Cerebellar cortex (tissue), 1 donor: Measurements from ENCODE around the gene ZNF789.

Experiments used
- DNase-seq: peaks from one replicate; pipeline ENCODE4 v3.0.0-alpha.2; 2015; ENCODE audit warnings: low spot score

The ZNF789 gene

GRCh38 chr7:99504603-99505323 is 32.1 kb downstream of the ZNF789 start, which contains the start of gene ZKSCAN5:
ZKSCAN5 (plus strand) TSS chr7:99504662; CDS start chr7:99506045, 1,383 bp downstream.
- DNase-seq = peak; percentile 98

GRCh38 chr7:99505324-99505662 is 32.6 kb downstream of the ZNF789 start:
- peak; percentile 14 for DNase-seq

- no peak for DNase-seq
Observed at GRCh38 chr7:99514050-99514449, 41.4 kb downstream of the ZNF789 start.

GRCh38 chr7:99521399-99521798 is 48.7 kb downstream of the ZNF789 start:
- no peak for DNase-seq

GRCh38 chr7:99525713-99526440 is 53.2 kb downstream of the ZNF789 start:
- DNase-seq = no peak

- no peak for DNase-seq
Observed at GRCh38 chr7:99531354-99531765, 58.7 kb downstream of the ZNF789 start.

GRCh38 chr7:99535667-99536066 is 63.0 kb downstream of the ZNF789 start:
- no peak for DNase-seq
